GM19238 (cell line): Measurements from ENCODE around the gene CDK6.

Experiments
- DNase-seq: peaks from one replicate; pipeline ENCODE4 v3.0.0; 2011; ENCODE audit warnings: low spot score; ENCODE audit not compliant: insufficient read length

Gene CDK6

GRCh38 chr7:92714767-92715166 lies 121.6 kb downstream of the CDK6 start:
- no peak for DNase-seq

GRCh38 chr7:92714280-92714679 lies 122.1 kb downstream of the CDK6 start:
- no peak for DNase-seq

GRCh38 chr7:92709912-92710311 lies 126.5 kb downstream of the CDK6 start:
- DNase-seq: no peak

GRCh38 chr7:92709150-92709549 lies 127.2 kb downstream of the CDK6 start:
- no peak for DNase-seq

- DNase-seq: no peak
Measured at GRCh38 chr7:92708111-92709042, 128.0 kb downstream of the CDK6 start.

- DNase-seq: no peak
Measured at GRCh38 chr7:92707435-92707834, 128.9 kb downstream of the CDK6 start.

GRCh38 chr7:92706563-92706962 lies 129.8 kb downstream of the CDK6 start:
- no peak for DNase-seq

- no peak for DNase-seq
Measured at GRCh38 chr7:92705831-92706230, 130.5 kb downstream of the CDK6 start.

- DNase-seq: no peak
Measured at GRCh38 chr7:92704858-92705257, 131.5 kb downstream of the CDK6 start.

GRCh38 chr7:92702535-92702934 lies 133.8 kb downstream of the CDK6 start:
- DNase-seq: no peak

- no peak for DNase-seq
Measured at GRCh38 chr7:92699966-92700514, 136.3 kb downstream of the CDK6 start.

- no peak for DNase-seq
Measured at GRCh38 chr7:92699560-92699959, 136.8 kb downstream of the CDK6 start.

- no peak for DNase-seq
Measured at GRCh38 chr7:92698237-92698841, 138.0 kb downstream of the CDK6 start.

GRCh38 chr7:92697414-92697813 lies 139.0 kb downstream of the CDK6 start:
- DNase-seq: no peak

GRCh38 chr7:92697012-92697411 lies 139.4 kb downstream of the CDK6 start:
- no peak for DNase-seq

- DNase-seq: no peak
Measured at GRCh38 chr7:92696584-92696983, 139.8 kb downstream of the CDK6 start.

GRCh38 chr7:92695308-92696261 lies 140.8 kb downstream of the CDK6 start:
- no peak for DNase-seq

- no peak for DNase-seq
Measured at GRCh38 chr7:92694211-92694610, 142.2 kb downstream of the CDK6 start.

GRCh38 chr7:92693519-92693918 lies 142.9 kb downstream of the CDK6 start:
- no peak for DNase-seq

GRCh38 chr7:92691578-92691977 lies 144.8 kb downstream of the CDK6 start:
- DNase-seq: peak; percentile 7
